Activated CD4-positive, alpha-beta T cell treated with anti-CD3 and anti-CD28 coated beads for 1 hour (primary cell): ENCODE data around the gene KRTAP4-8.
"Not testable (repeated sequence)": the region's sequence is repeated elsewhere in the genome, so short reads cannot be mapped to it uniquely, and the experiment has no call there.

ENCODE experiments used
- DNase-seq: peaks from one replicate; pipeline ENCODE4 v3.0.0-alpha.2; 2020

KRTAP4-8 gene

GRCh38 chr17:41064301-41064700 lies 33.6 kb downstream of the KRTAP4-8 start:
- DNase-seq = no peak

GRCh38 chr17:41063449-41063848 lies 34.5 kb downstream of the KRTAP4-8 start:
- DNase-seq = no peak

GRCh38 chr17:41061964-41062363 lies 36.0 kb downstream of the KRTAP4-8 start:
- DNase-seq = no peak

- no peak for DNase-seq
Measured at GRCh38 chr17:41060052-41060604, 37.8 kb downstream of the KRTAP4-8 start, which contains the start of gene KRTAP2-3. Gene KRTAP2-3 (minus strand): TSS chr17:41060114. CDS start chr17:41060050, 64 bp downstream.

GRCh38 chr17:41059276-41060051 lies 38.5 kb downstream of the KRTAP4-8 start:
- DNase-seq = not testable (repeated sequence)

GRCh38 chr17:41058741-41059140 lies 39.2 kb downstream of the KRTAP4-8 start:
- DNase-seq = no peak

- no peak for DNase-seq
Measured at GRCh38 chr17:41057547-41057946, 40.4 kb downstream of the KRTAP4-8 start.

- not testable (repeated sequence) for DNase-seq
Measured at GRCh38 chr17:41055130-41055529, 42.8 kb downstream of the KRTAP4-8 start, which contains the start of gene KRTAP2-2. Gene KRTAP2-2 (minus strand): TSS chr17:41055230. CDS start chr17:41055211, 19 bp downstream.

- not testable (repeated sequence) for DNase-seq
Measured at GRCh38 chr17:41054556-41054955, 43.4 kb downstream of the KRTAP4-8 start.

- DNase-seq = no peak
Measured at GRCh38 chr17:41054025-41054424, 43.9 kb downstream of the KRTAP4-8 start.

GRCh38 chr17:41052566-41052965 lies 45.4 kb downstream of the KRTAP4-8 start:
- DNase-seq = no peak

GRCh38 chr17:41049110-41049509 lies 48.8 kb downstream of the KRTAP4-8 start:
- no peak for DNase-seq

GRCh38 chr17:41048441-41048840 lies 49.5 kb downstream of the KRTAP4-8 start:
- no peak for DNase-seq
